BE2C (cell line): ENCODE data around the gene GNG13.
A peak's percentile ranks its signal among the peaks of the same experiment; 100 is the strongest.

Experiments
- DNase-seq: peaks from one replicate; pipeline ENCODE4 v3.0.0-alpha.2; 2020
- H3K27me3 ChIP-seq: fragments of 250-450 bp; sonication (Bioruptor Pico); 2 replicates; pipeline ENCODE4 v1.5.1; 2020; ENCODE audit warnings: mild to moderate bottlenecking
- H3K36me3 ChIP-seq: fragments of 250-450 bp; sonication (Bioruptor Pico); 2 replicates; pipeline ENCODE4 v1.5.1; 2020; ENCODE audit warnings: mild to moderate bottlenecking
- H3K4me1 ChIP-seq: fragments of 250-450 bp; sonication (Bioruptor Pico); 2 replicates; pipeline ENCODE4 v1.5.1; 2020
- H3K4me3 ChIP-seq: 2 replicates; pipeline ENCODE4 v1.5.1; 2011; ENCODE audit warnings: low read depth, low read length
- H3K9me3 ChIP-seq: fragments of 250-450 bp; sonication (Bioruptor Pico); 2 replicates; pipeline ENCODE4 v1.5.1; 2020
- TF ChIP-seq, protein P1 (sequence below): IDR thresholded peaks from 2 replicates; pipeline ENCODE4 v1.5.1; 2012; ENCODE audit warnings: mild to moderate bottlenecking, low read depth, low read length

Gene GNG13

DNA sequence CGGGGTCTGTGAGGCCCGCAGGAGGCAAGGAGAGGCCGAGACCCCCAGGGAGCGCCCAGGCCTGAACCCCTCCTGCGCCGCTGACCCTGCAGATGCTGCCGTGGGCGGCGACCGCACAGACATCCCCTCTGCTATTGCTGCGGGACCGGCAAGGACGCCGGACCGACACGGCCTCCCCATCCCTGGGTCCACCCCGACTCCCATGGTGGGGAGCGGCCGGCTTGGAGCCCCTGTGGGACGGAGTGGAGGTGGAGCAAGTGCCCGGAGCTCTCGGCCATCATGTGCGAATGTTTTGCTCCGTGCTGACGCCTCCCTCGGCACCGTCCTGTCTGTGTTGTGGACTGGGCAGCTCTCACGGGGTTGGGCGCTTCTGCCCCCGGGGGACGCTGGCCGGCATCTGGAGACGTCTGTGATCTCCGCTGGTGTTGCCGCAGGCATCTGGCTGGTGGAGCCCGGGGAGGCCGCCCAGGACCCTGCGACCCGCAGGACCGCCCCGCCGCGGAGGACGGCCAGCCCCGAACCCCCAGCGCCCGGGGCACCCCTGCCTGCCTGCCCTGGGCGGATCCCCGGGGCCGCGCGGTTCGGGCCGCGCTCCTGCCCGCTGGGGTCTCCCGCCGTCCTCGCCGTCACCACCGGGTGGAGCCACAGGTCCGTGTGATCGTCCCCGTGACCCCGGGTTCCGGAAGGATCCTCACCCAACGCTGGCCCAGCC lies 12.8 kb upstream of the GNG13 start:
- H3K4me3 ChIP-seq, result no peak overlapping the region
- no peaks in the 10 kb centered on the region for H3K4me1 ChIP-seq
- DNase-seq, result peak; percentile 74
- no peaks in the 10 kb centered on the region for H3K9me3 ChIP-seq
- TF ChIP-seq, protein P1, sequence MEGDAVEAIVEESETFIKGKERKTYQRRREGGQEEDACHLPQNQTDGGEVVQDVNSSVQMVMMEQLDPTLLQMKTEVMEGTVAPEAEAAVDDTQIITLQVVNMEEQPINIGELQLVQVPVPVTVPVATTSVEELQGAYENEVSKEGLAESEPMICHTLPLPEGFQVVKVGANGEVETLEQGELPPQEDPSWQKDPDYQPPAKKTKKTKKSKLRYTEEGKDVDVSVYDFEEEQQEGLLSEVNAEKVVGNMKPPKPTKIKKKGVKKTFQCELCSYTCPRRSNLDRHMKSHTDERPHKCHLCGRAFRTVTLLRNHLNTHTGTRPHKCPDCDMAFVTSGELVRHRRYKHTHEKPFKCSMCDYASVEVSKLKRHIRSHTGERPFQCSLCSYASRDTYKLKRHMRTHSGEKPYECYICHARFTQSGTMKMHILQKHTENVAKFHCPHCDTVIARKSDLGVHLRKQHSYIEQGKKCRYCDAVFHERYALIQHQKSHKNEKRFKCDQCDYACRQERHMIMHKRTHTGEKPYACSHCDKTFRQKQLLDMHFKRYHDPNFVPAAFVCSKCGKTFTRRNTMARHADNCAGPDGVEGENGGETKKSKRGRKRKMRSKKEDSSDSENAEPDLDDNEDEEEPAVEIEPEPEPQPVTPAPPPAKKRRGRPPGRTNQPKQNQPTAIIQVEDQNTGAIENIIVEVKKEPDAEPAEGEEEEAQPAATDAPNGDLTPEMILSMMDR, result peak; percentile 64
- H3K36me3 ChIP-seq, result no peaks in the 10 kb centered on the region
- peaks cover 31% of the 10 kb centered on the region for H3K27me3 ChIP-seq

DNA sequence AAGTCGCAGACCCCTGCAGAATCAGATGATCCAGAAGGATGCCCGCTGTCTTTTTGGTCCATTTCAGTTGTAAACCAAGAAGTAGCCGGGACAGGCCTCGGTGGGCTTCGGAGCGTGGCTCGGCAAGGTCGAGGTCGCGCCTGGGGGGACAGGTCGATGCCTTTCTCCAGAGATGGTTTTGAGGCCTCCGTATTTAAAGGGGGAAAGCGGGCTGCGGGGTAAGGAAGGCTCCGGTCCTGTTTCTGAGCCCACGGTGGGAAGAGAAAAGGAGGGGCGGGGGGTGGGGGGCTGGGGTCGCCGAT lies 7.5 kb upstream of the GNG13 start:
- Histone ChIP-seq H3K27me3 (peaks cover 28% of the 10 kb centered on the region), H3K9me3 (no peaks in the 10 kb centered on the region), H3K4me1 (no peaks in the 10 kb centered on the region), H3K4me3 (peak overlapping the region; percentile 81), H3K36me3 (no peaks in the 10 kb centered on the region)
- TF ChIP-seq, protein P1, result no peak
- no peak for DNase-seq

DNA sequence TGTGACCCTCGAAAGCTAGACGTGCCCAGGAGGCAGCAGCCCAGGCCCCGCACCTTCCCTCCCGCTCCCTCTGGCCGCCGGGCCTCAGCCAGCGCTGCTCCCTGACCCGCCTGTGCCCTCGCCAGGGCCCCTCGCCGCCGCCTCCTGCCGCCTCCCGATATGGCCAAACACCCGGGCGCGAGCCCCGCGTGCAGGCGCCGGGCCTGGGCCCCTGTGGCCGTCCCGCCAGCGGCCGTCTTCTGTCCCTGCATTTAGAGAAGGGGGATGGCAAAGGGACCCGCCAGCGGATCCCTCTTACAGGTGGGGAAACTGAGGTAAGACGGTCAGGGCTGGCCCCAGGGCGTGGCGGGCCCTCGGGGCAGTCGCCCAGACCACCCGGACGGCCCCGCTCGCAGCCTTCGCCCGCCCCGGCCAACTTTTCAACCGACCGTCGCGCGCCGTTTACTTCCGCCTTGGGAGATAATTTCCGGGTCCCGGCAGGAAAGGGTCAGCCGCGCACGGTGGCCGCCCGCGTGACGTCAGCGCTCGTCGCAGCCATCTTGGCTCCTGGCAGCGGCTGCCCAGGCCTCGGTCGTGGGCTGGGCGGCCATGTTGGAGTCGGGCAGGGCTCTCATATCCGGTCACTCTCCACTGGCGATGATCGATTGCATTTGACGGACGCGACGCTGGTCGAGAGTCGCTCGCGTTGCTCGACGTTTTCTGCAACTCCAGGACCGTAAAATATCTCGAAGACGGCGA lies 7.0 kb upstream of the GNG13 start:
- TF ChIP-seq, protein P1, result no peak
- Histone ChIP-seq H3K4me3 (peak overlapping the region; percentile 81), H3K36me3 (no peaks in the 10 kb centered on the region), H3K27me3 (peaks cover 31% of the 10 kb centered on the region), H3K9me3 (no peaks in the 10 kb centered on the region), H3K4me1 (no peaks in the 10 kb centered on the region)
- DNase-seq, result peak; percentile 95

DNA sequence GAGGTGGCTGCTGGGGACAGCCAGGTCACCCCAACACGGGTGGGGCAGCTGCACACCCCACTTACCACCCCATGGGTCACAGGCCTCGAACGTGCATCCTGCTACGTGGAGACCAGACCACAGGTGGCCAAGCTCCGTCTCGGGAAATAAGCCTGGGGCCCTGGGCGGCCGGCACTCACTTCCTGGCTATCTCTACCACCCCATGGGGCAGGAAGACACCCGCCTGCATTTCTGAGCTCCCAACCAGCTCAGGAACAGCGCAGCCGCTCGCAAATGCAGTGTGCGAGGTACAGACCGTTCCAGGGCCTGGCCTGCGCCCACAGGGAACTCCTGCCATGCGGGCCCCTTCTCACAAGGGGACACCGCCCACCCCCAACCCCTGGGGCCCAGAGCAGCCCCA lies 4.9 kb upstream of the GNG13 start:
- peaks cover 52% of the 10 kb centered on the region for H3K27me3 ChIP-seq
- no peak overlapping the region for H3K4me3 ChIP-seq
- no peaks in the 10 kb centered on the region for H3K36me3 ChIP-seq
- H3K9me3 ChIP-seq, result no peaks in the 10 kb centered on the region
- no peaks in the 10 kb centered on the region for H3K4me1 ChIP-seq
- TF ChIP-seq, protein P1, result no peak
- DNase-seq, result no peak

DNA sequence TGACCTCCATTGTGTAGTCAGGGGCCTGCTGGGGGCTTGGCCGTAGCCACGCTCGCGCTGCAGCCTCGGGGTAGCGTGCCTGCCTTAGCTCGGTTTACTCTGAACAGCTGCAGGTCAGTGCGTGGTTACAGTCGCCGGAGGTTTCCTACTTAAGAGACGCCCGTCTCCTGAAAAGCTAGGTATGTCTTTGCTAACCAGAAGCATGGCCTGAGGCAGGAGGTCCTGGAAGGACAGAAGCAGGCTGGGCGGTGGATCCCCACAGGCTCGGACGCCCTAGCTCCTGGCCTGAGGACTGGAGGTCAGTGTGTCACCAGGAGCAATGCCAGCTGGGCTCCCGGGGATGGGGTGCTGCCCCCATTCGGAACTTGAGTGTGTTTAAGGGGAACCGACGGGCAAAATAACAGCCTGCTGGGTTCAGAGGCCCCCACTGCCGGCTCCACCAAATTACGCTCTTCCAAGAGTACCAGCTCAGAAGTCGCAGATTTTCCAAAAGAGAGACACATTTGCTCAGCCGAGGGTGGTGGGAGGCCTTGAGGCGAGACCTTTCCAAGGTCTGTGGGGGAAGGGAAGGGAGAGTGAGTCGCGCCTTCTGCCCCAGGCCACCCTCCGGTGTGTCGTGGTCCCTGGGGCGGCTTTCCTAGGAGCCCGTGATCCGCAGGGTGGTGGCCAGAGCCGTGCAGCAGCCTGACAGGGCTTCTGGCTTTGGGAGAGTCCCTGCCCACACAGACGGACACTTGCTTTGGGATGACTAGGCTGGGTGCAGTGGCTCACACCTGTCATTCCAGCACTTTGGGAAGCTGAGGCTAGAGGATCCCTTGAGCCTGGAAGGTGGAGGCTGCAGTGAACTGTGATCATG lies 3.9 kb upstream of the GNG13 start:
- no peaks in the 10 kb centered on the region for H3K4me1 ChIP-seq
- H3K9me3 ChIP-seq, result no peaks in the 10 kb centered on the region
- DNase-seq, result no peak
- peaks cover 61% of the 10 kb centered on the region for H3K27me3 ChIP-seq
- TF ChIP-seq, protein P1, result no peak
- H3K36me3 ChIP-seq, result no peaks in the 10 kb centered on the region
- no peak overlapping the region for H3K4me3 ChIP-seq
